ENCODE data around the gene SLC35G1. TPM values are rescaled to one million over a fixed set of nuclear protein-coding genes. Genes with fewer than 3 reads are reported as not detected.

Gene SLC35G1
- total and polyA plus RNA-seq, 2 of the 8 experiments (the other 6 are each of a cell fraction or from before 2014, with no cell fraction given), result 6.2 to 6.4 TPM

DNA sequence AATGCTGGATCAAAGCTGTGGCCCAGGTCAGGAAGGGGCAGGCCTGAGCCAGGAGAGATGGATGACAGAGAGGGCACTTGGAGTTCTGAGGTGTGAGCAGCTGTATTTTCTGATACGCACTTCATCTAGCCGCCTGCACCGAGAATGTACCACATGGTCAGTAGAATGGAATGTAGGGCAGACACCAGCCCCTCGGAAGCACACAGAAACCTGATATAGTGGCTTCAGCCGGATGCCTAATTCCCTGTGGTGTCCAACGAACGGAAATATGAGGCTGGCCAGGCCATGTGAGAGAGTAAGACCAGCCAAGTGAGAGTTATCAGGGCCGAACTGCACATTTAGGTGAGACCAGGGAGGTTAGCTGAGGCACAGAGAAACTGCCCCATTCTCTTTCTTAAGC, 53.3 kb downstream of the SLC35G1 start (continued):
- TF ChIP-seq GABPA (IDR thresholded peaks at IDR 0.05; ENCODE audit: borderline replicate concordance, insufficient read depth, low read length), result no peak
- TF ChIP-seq SIX5 (IDR thresholded peaks at IDR 0.05; ENCODE audit: low read depth, low read length), result no peak
- TF ChIP-seq CEBPB (IDR thresholded peaks at IDR 0.05; ENCODE audit: low read depth, low read length), result no peak
- no peak for TF ChIP-seq SRF (IDR thresholded peaks at IDR 0.05; ENCODE audit: low read depth, low read length)
- no peak for TF ChIP-seq POU5F1 (IDR thresholded peaks at IDR 0.05; ENCODE audit: low read depth, low read length)
- TF ChIP-seq CBX5 (IDR thresholded peaks at IDR 0.05; ENCODE audit: low read depth, low read length), result no peak
- no peak for TF ChIP-seq E2F6 (IDR thresholded peaks at IDR 0.05)
- no peak for TF ChIP-seq SUZ12 (IDR thresholded peaks at IDR 0.05; ENCODE audit: low read length)

Measured in H1 (cell line).